ENCODE measurements around the gene KIAA1328.

Gene KIAA1328

DNA sequence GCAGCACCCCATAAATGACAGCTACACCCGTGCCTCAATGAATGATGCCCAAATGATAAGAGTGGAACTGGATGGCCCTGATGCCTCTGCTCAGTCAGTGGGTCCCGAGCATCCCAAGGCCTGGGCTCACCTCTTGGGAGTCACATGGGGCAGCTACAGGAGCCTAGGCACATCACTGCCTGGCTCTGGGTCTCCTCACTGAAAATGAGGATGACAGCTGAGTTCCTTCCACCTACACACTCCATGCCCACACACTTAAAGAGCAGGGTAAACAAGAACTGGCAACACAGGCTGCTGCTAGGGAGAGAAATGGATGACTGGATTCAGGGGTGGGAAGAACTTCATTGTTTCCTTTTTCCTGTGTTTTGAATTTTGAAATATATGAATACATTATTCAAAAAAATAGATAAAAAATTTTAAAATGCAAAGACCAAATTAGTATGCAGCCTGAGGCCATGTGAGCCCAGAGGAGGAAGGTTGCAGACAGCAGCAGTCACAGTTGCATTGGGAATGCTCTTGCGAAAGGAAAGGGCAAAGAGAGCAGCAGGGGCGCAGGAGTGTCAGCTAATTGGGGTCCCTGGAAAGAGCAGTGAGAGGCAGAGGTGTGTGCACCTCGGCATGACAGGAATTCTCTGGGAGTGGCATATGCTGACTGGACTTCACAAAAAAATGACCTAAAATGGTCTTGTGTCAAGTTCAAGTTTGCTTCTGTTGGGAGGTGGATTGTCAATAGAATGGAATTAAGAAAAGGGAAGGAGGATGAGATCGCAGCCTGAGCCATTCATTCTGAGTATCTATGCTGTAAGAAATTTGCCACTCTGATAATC is 409.6 kb downstream of the KIAA1328 start:
- no peaks in the 10 kb centered on the region for H3K9me3 Mint-ChIP-seq
- no peak for DNase-seq
- H3K36me3 Mint-ChIP-seq (ENCODE audit: low read depth) = no peaks in the 10 kb centered on the region
- no peaks in the 10 kb centered on the region for H3K4me1 Mint-ChIP-seq (ENCODE audit: low read depth)
- H3K27ac Mint-ChIP-seq = no peak overlapping the region
- H3K4me3 Mint-ChIP-seq = no peak overlapping the region
- peaks cover 17% of the 10 kb centered on the region for H3K27me3 Mint-ChIP-seq

- H3K9me3 Mint-ChIP-seq = peaks cover 6% of the 10 kb centered on the region
- no peak for DNase-seq
- H3K27me3 Mint-ChIP-seq = peaks cover 41% of the 10 kb centered on the region
- H3K4me1 Mint-ChIP-seq (ENCODE audit: low read depth) = peaks cover 3% of the 10 kb centered on the region
- no peaks in the 10 kb centered on the region for H3K36me3 Mint-ChIP-seq (ENCODE audit: low read depth)
- no peak overlapping the region for H3K27ac Mint-ChIP-seq
- no peak overlapping the region for H3K4me3 Mint-ChIP-seq
Measured at GRCh38 chr18:37242091-37242490, 413.2 kb downstream of the KIAA1328 start.

DNA sequence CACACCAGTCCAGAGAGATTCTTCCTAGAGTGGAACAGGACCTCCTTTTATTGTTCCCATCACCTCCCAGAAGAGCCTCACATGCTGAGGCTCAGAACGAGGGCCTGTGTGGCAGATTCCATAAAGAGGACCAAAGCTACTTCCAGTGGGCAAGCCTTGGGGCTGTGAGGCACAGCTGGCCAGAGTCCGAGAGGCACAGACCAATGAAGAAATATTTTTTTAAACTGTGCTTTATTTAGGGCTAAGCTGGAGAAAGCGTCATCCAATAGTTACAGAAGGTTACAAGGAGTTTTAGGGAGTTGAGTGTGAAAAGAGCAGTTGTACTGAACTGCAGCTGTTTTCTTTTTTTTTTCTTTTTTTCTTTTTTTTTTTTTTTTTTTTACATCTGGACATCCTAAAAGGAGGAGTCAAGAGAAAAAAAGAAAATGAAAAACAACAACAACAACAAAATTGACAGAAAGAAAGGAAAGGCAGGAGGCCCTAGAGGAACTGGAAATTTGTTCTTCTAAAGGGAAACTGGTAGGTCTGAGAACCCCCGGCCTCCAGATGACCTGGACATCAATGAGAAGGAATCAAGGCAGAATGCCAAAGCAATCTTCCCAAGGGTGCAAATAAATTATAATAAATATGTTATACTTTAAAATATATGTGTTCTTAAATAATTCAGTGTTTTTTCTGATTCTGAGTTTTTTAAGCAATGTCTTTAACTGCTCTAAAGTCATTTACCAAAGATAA is 414.1 kb downstream of the KIAA1328 start:
- DNase-seq = no peak
- peaks cover 6% of the 10 kb centered on the region for H3K9me3 Mint-ChIP-seq
- H3K4me1 Mint-ChIP-seq (ENCODE audit: low read depth) = peaks cover 3% of the 10 kb centered on the region
- no peak overlapping the region for H3K4me3 Mint-ChIP-seq
- no peaks in the 10 kb centered on the region for H3K36me3 Mint-ChIP-seq (ENCODE audit: low read depth)
- peaks cover 41% of the 10 kb centered on the region for H3K27me3 Mint-ChIP-seq
- H3K27ac Mint-ChIP-seq = no peak overlapping the region

- no peak for DNase-seq
- peaks cover 3% of the 10 kb centered on the region for H3K4me1 Mint-ChIP-seq (ENCODE audit: low read depth)
- H3K4me3 Mint-ChIP-seq = no peak overlapping the region
- H3K9me3 Mint-ChIP-seq = peaks cover 9% of the 10 kb centered on the region
- peaks cover 41% of the 10 kb centered on the region for H3K27me3 Mint-ChIP-seq
- no peaks in the 10 kb centered on the region for H3K36me3 Mint-ChIP-seq (ENCODE audit: low read depth)
- no peak overlapping the region for H3K27ac Mint-ChIP-seq
Measured at GRCh38 chr18:37243741-37244140, 414.8 kb downstream of the KIAA1328 start.

GRCh38 chr18:37244618-37245017 is 415.7 kb downstream of the KIAA1328 start:
- H3K27ac Mint-ChIP-seq = no peak overlapping the region
- no peaks in the 10 kb centered on the region for H3K36me3 Mint-ChIP-seq (ENCODE audit: low read depth)
- no peak for DNase-seq
- H3K27me3 Mint-ChIP-seq = peaks cover 41% of the 10 kb centered on the region
- H3K4me3 Mint-ChIP-seq = no peak overlapping the region
- H3K9me3 Mint-ChIP-seq = peaks cover 9% of the 10 kb centered on the region
- H3K4me1 Mint-ChIP-seq (ENCODE audit: low read depth) = peaks cover 3% of the 10 kb centered on the region

GRCh38 chr18:37246779-37247340 is 417.9 kb downstream of the KIAA1328 start:
- H3K9me3 Mint-ChIP-seq = peaks cover 9% of the 10 kb centered on the region
- no peak overlapping the region for H3K4me3 Mint-ChIP-seq
- H3K36me3 Mint-ChIP-seq (ENCODE audit: low read depth) = no peaks in the 10 kb centered on the region
- DNase-seq = no peak
- H3K4me1 Mint-ChIP-seq (ENCODE audit: low read depth) = peaks cover 3% of the 10 kb centered on the region
- H3K27ac Mint-ChIP-seq = no peak overlapping the region
- H3K27me3 Mint-ChIP-seq = peaks cover 54% of the 10 kb centered on the region

DNA sequence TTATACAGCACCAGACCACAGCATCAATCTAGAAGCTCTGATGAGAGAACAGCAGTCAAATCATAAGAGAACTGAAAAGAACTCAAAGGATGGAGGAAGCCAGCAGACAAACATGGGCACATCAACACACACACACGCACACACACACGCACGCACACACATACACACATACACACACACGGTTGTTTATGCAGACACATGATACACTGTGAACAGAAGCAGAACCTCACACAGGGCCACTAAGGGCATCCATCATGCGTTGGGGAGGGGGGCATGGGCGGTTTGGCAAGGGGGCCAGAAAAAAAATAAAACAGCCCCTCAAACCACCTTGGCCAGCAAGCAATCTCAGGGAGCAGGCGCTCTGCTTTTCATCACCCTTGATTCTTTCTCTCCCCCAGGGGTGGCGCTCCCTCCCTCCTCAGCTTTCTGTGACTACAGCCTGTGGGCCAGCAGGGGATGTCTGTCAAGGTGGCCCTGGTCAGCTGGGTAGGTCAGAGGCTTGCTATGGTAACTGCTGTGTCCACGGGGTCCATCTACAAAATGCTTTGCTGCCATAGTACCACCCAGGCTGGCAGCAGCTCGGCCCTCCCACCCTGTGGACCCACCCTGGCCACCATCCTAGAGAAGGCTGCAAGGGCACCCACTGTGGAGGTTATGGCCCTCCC is 418.7 kb downstream of the KIAA1328 start:
- Mint-ChIP-seq H3K27me3 (peaks cover 56% of the 10 kb centered on the region), H3K4me1 (ENCODE audit: low read depth) (peaks cover 3% of the 10 kb centered on the region), H3K4me3 (no peak overlapping the region), H3K36me3 (ENCODE audit: low read depth) (no peaks in the 10 kb centered on the region), H3K27ac (no peak overlapping the region), H3K9me3 (peaks cover 9% of the 10 kb centered on the region)
- no peak for DNase-seq

DNA sequence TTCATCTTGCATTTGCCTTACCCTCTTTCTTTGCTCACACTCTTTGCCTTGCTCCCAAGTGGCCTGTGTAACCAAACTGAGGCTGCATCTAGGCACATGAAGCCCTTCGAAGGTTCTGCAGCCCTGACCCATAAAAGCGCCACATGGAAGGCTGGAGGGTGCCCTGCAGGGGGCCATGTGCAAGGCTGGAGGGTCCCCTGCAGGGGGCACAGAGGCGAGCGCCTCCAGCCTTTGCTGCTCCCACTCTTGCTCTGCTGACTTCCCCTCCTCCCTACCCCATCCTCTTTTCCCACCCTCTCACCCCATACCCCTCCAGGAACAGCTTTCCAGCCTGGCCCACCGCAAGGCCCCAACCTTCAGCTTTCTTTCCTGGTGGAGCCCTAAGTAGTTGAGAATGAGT is 419.4 kb downstream of the KIAA1328 start:
- Mint-ChIP-seq H3K27ac (no peak overlapping the region), H3K4me1 (ENCODE audit: low read depth) (peaks cover 4% of the 10 kb centered on the region), H3K4me3 (no peak overlapping the region), H3K36me3 (ENCODE audit: low read depth) (no peaks in the 10 kb centered on the region), H3K9me3 (peaks cover 9% of the 10 kb centered on the region), H3K27me3 (peaks cover 56% of the 10 kb centered on the region)
- no peak for DNase-seq

DNA sequence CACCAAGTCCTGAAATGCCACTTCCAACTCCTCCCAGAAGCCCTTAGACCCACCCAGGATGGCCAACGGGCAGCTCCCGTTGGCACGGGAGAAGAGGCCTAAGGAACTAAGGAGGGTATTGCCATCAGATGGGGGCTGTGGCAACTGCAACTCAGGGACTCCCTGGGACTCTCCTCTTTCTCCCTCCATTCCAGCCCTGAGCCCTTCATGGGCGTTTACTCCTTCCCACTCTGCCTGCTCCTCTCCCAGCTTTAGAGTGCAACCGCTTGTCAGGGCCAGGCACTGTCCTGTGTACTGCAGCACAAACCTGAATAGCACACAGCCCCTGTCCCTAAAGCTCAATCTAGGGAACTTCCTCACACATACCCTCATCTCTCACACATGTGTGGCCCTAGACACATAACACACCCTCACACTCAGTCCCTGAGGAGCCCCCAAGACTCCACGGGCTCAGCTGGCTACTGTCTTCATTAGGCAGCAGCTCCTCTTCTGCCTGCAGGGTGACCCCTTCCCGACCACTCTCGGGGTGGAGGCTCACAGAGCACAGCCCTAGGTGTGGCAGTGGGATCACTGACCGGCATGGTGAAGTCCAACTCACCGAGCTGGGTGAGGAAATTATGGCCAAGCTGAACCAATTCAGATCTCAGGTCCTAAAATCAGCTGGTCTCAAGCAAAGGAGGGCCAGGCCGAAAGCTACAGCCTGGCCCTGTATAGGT is 420.4 kb downstream of the KIAA1328 start:
- peaks cover 51% of the 10 kb centered on the region for H3K27me3 Mint-ChIP-seq
- no peaks in the 10 kb centered on the region for H3K36me3 Mint-ChIP-seq (ENCODE audit: low read depth)
- H3K4me3 Mint-ChIP-seq = no peak overlapping the region
- H3K27ac Mint-ChIP-seq = no peak overlapping the region
- H3K4me1 Mint-ChIP-seq (ENCODE audit: low read depth) = peaks cover 2% of the 10 kb centered on the region
- H3K9me3 Mint-ChIP-seq = peaks cover 9% of the 10 kb centered on the region
- no peak for DNase-seq

DNA sequence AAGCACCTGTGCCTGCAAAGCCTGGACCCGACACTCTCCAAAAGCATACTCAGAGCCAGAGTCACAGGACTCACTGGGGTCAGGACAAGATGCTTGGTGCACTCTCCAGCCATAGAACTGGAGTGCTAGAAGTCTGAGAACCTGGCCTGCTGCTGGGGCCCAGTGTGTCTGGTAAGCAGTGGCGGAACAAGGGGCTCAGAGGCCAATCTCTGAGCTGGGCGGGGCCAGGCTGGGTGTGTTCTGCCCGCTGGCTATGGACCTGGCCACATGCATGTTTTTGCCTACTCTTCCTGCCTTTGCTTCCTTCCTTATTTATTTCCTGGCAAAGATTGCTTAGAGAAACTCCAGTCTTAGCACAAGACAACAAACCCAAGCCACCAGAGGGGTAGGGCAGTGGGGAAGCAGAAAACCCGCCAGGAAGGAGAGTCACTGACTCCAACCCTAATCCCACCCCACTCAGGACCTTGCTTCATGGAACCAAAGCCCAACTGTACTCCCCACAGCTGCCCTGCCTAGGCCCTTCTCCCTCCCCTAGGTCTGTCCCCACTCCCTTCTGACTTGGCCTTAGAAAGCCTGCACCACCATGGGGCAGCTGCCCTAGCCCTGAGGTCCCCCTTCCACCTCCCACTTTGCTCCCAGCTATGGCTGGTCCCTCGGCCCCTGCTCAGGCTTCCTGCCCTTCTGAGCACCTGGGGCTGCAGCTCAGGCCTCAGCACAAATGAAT is 421.1 kb downstream of the KIAA1328 start:
- peaks cover 52% of the 10 kb centered on the region for H3K27me3 Mint-ChIP-seq
- H3K4me3 Mint-ChIP-seq = no peak overlapping the region
- no peak for DNase-seq
- H3K36me3 Mint-ChIP-seq (ENCODE audit: low read depth) = no peaks in the 10 kb centered on the region
- peaks cover 9% of the 10 kb centered on the region for H3K9me3 Mint-ChIP-seq
- H3K4me1 Mint-ChIP-seq (ENCODE audit: low read depth) = peaks cover 6% of the 10 kb centered on the region
- H3K27ac Mint-ChIP-seq = no peak overlapping the region

GRCh38 chr18:37251679-37252078 is 422.8 kb downstream of the KIAA1328 start:
- Mint-ChIP-seq H3K9me3 (peaks cover 6% of the 10 kb centered on the region), H3K4me1 (ENCODE audit: low read depth) (peaks cover 6% of the 10 kb centered on the region), H3K4me3 (no peak overlapping the region), H3K27ac (no peak overlapping the region), H3K27me3 (peaks cover 54% of the 10 kb centered on the region), H3K36me3 (ENCODE audit: low read depth) (no peaks in the 10 kb centered on the region)
- no peak for DNase-seq

- DNase-seq = no peak
- H3K27ac Mint-ChIP-seq = no peak overlapping the region
- H3K9me3 Mint-ChIP-seq = peaks cover 2% of the 10 kb centered on the region
- H3K27me3 Mint-ChIP-seq = peaks cover 57% of the 10 kb centered on the region
- H3K4me1 Mint-ChIP-seq (ENCODE audit: low read depth) = peaks cover 6% of the 10 kb centered on the region
- no peak overlapping the region for H3K4me3 Mint-ChIP-seq
- H3K36me3 Mint-ChIP-seq (ENCODE audit: low read depth) = no peaks in the 10 kb centered on the region
Measured at GRCh38 chr18:37252342-37252741, 423.4 kb downstream of the KIAA1328 start.

DNA sequence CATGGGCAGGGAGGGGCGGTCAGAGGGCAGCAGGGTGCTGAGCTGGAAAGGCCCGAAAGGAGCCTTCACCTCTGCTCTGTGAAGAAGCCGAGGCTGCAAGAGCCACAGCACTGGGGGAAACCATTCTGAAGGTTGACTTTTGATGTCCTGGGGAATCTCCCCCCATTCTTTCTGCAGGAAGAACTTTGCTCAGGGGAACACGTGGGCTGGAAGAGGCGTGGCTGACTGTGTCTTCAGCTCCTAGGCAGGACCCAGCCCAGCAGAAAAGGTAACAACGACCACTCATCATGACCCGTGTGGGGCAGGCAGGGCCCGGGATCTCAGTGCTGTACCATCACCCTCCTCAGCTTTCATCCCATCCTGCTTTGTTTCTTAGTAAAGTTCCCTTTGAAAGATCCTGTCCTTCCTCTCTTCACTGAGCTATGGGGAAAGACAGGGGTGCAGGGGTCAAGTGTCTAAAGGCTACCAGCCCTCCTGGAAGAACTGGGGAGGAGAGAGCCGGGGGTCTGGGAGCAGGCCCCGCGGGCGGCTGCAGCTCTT is 424.0 kb downstream of the KIAA1328 start:
- H3K27me3 Mint-ChIP-seq = peaks cover 61% of the 10 kb centered on the region
- no peaks in the 10 kb centered on the region for H3K36me3 Mint-ChIP-seq (ENCODE audit: low read depth)
- peaks cover 6% of the 10 kb centered on the region for H3K4me1 Mint-ChIP-seq (ENCODE audit: low read depth)
- DNase-seq = no peak
- H3K27ac Mint-ChIP-seq = no peak overlapping the region
- H3K9me3 Mint-ChIP-seq = peaks cover 2% of the 10 kb centered on the region
- no peak overlapping the region for H3K4me3 Mint-ChIP-seq

All from activated T-cell treated with anti-CD3 and anti-CD28 coated beads, Interleukin-2, amount 50 U/mL, for 24 hours (primary cell).